ENCODE measurements around the gene MLLT10. TPM values are rescaled to one million over a fixed set of nuclear protein-coding genes. Genes with fewer than 3 reads are reported as not detected.

MLLT10 gene
- total and polyA plus RNA-seq, 9 of the 15 experiments (the other 6 are each of a cell fraction or from before 2014, with no cell fraction given): 18.8 to 81.4 (median 64.2) TPM

DNA sequence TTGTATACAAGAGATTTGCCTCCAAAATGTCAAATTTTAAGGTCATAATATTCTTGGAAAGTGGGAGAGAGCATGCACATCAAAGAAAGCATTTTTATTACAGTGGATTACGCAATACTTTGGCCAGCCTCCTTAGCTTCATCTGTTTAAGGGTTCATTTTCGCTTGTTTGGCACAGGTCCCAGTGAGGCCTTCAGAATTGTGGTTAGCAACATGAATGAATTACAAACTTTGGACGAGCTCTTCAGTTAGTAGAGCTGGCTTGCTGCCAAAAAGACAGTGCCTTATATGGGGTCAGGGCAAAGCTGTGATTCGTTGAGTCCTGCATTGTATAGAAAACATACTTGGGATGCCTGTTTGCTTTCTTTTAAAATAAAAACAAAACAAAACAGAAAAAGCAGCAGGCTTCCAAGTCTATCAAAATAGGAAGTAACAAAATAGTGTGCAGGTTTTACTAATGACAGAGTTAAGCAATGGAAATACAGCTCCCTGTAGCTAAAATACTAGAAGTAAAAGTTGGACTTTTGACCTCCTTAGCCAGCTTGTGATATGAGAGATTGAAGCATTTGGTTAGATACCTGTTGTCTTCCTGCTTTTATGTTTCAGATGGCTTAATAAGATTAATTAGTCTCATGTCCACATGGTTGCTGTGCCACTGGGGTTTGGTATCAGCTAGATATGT lies 190.8 kb downstream of the MLLT10 start (continued):
- TF ChIP-seq MTF1 (CRISPR knock-in tag; IDR thresholded peaks at IDR 0.05; ENCODE audit: borderline replicate concordance) (no peak), SMARCB1 (IDR thresholded peaks at IDR 0.05; ENCODE audit: insufficient read length, low read depth) (no peak), SRSF1 (IDR thresholded peaks at IDR 0.05; ENCODE audit: low read depth, low read length) (no peak), PHF20 (IDR thresholded peaks at IDR 0.05; ENCODE audit: partially characterized antibody) (no peak), CXXC5 (CRISPR knock-in tag; IDR thresholded peaks at IDR 0.05) (peak; percentile 24; the same call in 1 of the 2 replicates), ATF4 (CRISPR knock-in tag; IDR thresholded peaks at IDR 0.05) (peak; percentile 61), CHCHD3 (CRISPR knock-in tag; IDR thresholded peaks at IDR 0.05) (no peak), FOXM1 (IDR thresholded peaks at IDR 0.05; ENCODE audit: low read depth) (peak; percentile 34; the same call in 1 of the 2 replicates), FOXM1 (CRISPR knock-in tag; IDR thresholded peaks at IDR 0.05; ENCODE audit: low read depth) (no peak), ARHGAP35 (IDR thresholded peaks at IDR 0.05; ENCODE audit: partially characterized antibody) (no peak), ZBTB9 (CRISPR knock-in tag; IDR thresholded peaks at IDR 0.05) (no peak), CBFA2T3 (IDR thresholded peaks at IDR 0.05) (peak; percentile 53), EGR1 (conservative IDR thresholded peaks at IDR 0.05) (no peak), GTF2F1 (IDR thresholded peaks at IDR 0.05; ENCODE audit: low read depth, low read length) (no peak; the same call in 1 of the 2 replicates), ZNF239 (CRISPR knock-in tag; IDR thresholded peaks at IDR 0.05) (no peak), TSC22D4 (tag; IDR thresholded peaks at IDR 0.05) (no peak), TFE3 (CRISPR knock-in tag; IDR thresholded peaks at IDR 0.05) (no peak), NR2C2 (CRISPR knock-in tag; IDR thresholded peaks at IDR 0.05) (no peak), NR2C2 (tag; IDR thresholded peaks at IDR 0.05) (no peak), CREB1 (IDR thresholded peaks at IDR 0.05) (no peak), CREB1 (CRISPR knock-in tag; IDR thresholded peaks at IDR 0.05) (no peak), SIX5 (IDR thresholded peaks at IDR 0.05; ENCODE audit: borderline replicate concordance in 1 of 2, insufficient read depth in 1 of 2, low read depth in 1 of 2, low read length in 2 of 2) (no peak), ZNF586 (CRISPR knock-in tag; conservative IDR thresholded peaks at IDR 0.05) (no peak), KAT2B (IDR thresholded peaks at IDR 0.05; ENCODE audit: low read depth, low read length) (no peak), PURB (CRISPR knock-in tag; IDR thresholded peaks at IDR 0.05; ENCODE audit: low read depth) (no peak), POLR2G (IDR thresholded peaks at IDR 0.05; ENCODE audit: low read depth, low read length) (no peak)
- TF ChIP-seq, protein P1, sequence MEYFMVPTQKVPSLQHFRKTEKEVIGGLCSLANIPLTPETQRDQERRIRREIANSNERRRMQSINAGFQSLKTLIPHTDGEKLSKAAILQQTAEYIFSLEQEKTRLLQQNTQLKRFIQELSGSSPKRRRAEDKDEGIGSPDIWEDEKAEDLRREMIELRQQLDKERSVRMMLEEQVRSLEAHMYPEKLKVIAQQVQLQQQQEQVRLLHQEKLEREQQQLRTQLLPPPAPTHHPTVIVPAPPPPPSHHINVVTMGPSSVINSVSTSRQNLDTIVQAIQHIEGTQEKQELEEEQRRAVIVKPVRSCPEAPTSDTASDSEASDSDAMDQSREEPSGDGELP (CRISPR knock-in tag; IDR thresholded peaks at IDR 0.05; ENCODE audit: borderline replicate concordance): no peak
